HepG2 (cell line): Measurements from ENCODE around the gene SYMPK. TPM values are rescaled to one million over a fixed set of nuclear protein-coding genes. Genes with fewer than 3 reads are reported as not detected.

Experiments
- ATAC-seq: fragments of 200-7000 bp; cut with Tn5 transposase; 3 replicates; pipeline ENCODE4 v1.9.1; 2020; ENCODE audit warnings: mild to moderate bottlenecking, moderate library complexity
- BruUV-seq: library from RNA; stranded (reverse); fragments of 400-500 nt; replicated peaks from 2 replicates; lab custom pipeline; 2021; lab: Mats Ljungman, UMichigan
- CTCF ChIA-PET: fragments of 300-600 bp; formaldehyde crosslinking; extraction: SDS; loops from one replicate; lab custom pipeline; 2021; ENCODE audit warnings: low total read pairs, inconsistent platforms, low intra/inter-chr PET ratio; lab: Yijun Ruan, JAX
- POLR2A ChIA-PET: fragments of 350-600 bp; sonication (Branson Sonifier 250); formaldehyde crosslinking; loops from one replicate; lab custom pipeline; 2020; ENCODE audit warnings: antibody characterized with exemption, inconsistent platforms; lab: Yijun Ruan, JAX
- DNase-seq: peaks from one replicate; pipeline ENCODE4 v3.0.0-alpha.2; 2015; ENCODE audit warnings: low spot score
- FAIRE-seq: peaks from 3 replicates; lab custom pipeline; 2011; peaks lifted over from hg19 to GRCh38; lab: Jason Lieb, UNC
- H2AFZ ChIP-seq: one replicate; pipeline ENCODE4 v1.6.1; 2011; ENCODE audit warnings: low read length, inconsistent platforms
- H3K27ac ChIP-seq: fragments of 300-600 bp; 3 replicates; pipeline ENCODE4 v1.8.0; 2011; ENCODE audit warnings: mixed run types, mild to moderate bottlenecking, mixed read lengths, low read length, inconsistent platforms; ENCODE audit not compliant: insufficient read depth; ENCODE audit errors: extremely low read length
- H3K27me3 ChIP-seq, 2 experiments: fragments of 200-600 bp in 1 of 2; 2 replicates in 1 of 2; 3 replicates in 1 of 2; pipeline versions ENCODE4 v1.6.0 to v1.8.0; 2011; ENCODE audit warnings: low read length in 2 of 2, mild to moderate bottlenecking in 2 of 2, moderate library complexity in 2 of 2, inconsistent platforms in 1 of 2; ENCODE audit not compliant: insufficient read depth in 2 of 2, control insufficient read depth in 1 of 2
- H3K36me3 ChIP-seq, 2 experiments: fragments of 200-600 bp in 1 of 2; replicated peaks in 1 of 2; 2 replicates in 1 of 2; 3 replicates in 1 of 2; pipeline versions ENCODE4 v1.5.1 to v1.8.0; 2011; ENCODE audit warnings: low read length in 2 of 2, inconsistent platforms in 1 of 2; ENCODE audit not compliant: insufficient read depth in 2 of 2, control insufficient read depth in 1 of 2
- H3K4me1 ChIP-seq: 2 replicates; pipeline ENCODE4 v1.5.1; 2012; ENCODE audit warnings: low read length, inconsistent platforms; ENCODE audit not compliant: insufficient read depth
- H3K4me2 ChIP-seq: 2 replicates; pipeline ENCODE4 v1.6.0; 2011; ENCODE audit warnings: low read depth, low read length, inconsistent platforms
- H3K4me3 ChIP-seq, 3 experiments: fragments of 200-600 bp in 1 of 3; sonication (generic), shearing (Covaris generic) in 1 of 3; replicated peaks in 1 of 3; 2 replicates each; pipeline ENCODE4 v1.5.1; 2011 to 2016; ENCODE audit warnings: low read length in 3 of 3, inconsistent platforms in 2 of 3, low read depth in 2 of 3, mild to moderate bottlenecking in 2 of 3, control low read depth in 1 of 3, mixed read lengths in 1 of 3; ENCODE audit not compliant: insufficient read depth in 1 of 3
- H3K79me2 ChIP-seq: one replicate; pipeline ENCODE4 v1.6.1; 2011; ENCODE audit warnings: low read length, inconsistent platforms; ENCODE audit not compliant: insufficient read depth
- H3K9ac ChIP-seq: 2 replicates; pipeline ENCODE4 v1.6.0; 2011; ENCODE audit warnings: mild to moderate bottlenecking, low read depth, low read length, inconsistent platforms; ENCODE audit not compliant: insufficient read depth
- H3K9me3 ChIP-seq: 2 replicates; pipeline ENCODE4 v1.5.1; 2012; ENCODE audit warnings: mild to moderate bottlenecking, low read length
- H4K20me1 ChIP-seq: 2 replicates; pipeline ENCODE4 v1.6.0; 2011; ENCODE audit warnings: inconsistent platforms, mild to moderate bottlenecking, low read length, moderate library complexity; ENCODE audit not compliant: insufficient read depth
- ARID4A ChIP-seq: sonication (generic); formaldehyde crosslinking; IDR thresholded peaks from 2 replicates; pipeline ENCODE4 v1.5.0; 2020; ENCODE audit warnings: mild to moderate bottlenecking, missing genetic modification reagents, borderline replicate concordance
- FOXA3 ChIP-seq: IDR thresholded peaks from 2 replicates; pipeline ENCODE4 v1.6.1; 2016; ENCODE audit warnings: missing genetic modification reagents, missing compliant biosample characterization
- FOXC1 ChIP-seq: sonication (generic); formaldehyde crosslinking; IDR thresholded peaks from 2 replicates; pipeline ENCODE4 v1.8.0; 2022; ENCODE audit warnings: mild to moderate bottlenecking, missing genetic modification reagents, borderline replicate concordance
- NAIF1 ChIP-seq: sonication (generic); formaldehyde crosslinking; IDR thresholded peaks from 2 replicates; pipeline ENCODE4 v1.5.0; 2020; ENCODE audit warnings: mild to moderate bottlenecking, missing genetic modification reagents, borderline replicate concordance
- NCOA5 ChIP-seq: sonication (generic); formaldehyde crosslinking; IDR thresholded peaks from 2 replicates; pipeline ENCODE4 v1.4.0; 2020; ENCODE audit warnings: missing genetic modification reagents
- NFE2L2 ChIP-seq: fragments of 150-350 bp; IDR thresholded peaks from 2 replicates; pipeline ENCODE4 v1.6.1; 2014; ENCODE audit warnings: low read length
- TFAP4 ChIP-seq: sonication (generic); IDR thresholded peaks from 2 replicates; pipeline ENCODE4 v1.6.1; 2016; ENCODE audit warnings: low read depth, borderline replicate concordance
- ZMYM3 ChIP-seq: sonication (generic); formaldehyde crosslinking; IDR thresholded peaks from 2 replicates; pipeline ENCODE4 v1.5.1; 2020; ENCODE audit warnings: mild to moderate bottlenecking, missing genetic modification reagents
- WGBS: methylation state at CpG from one replicate; pipeline ENCODE4 v1.1.6; 2017; ENCODE audit warnings: low lambda C conversion rate; 5-methylcytosine and 5-hydroxymethylcytosine counted together
- in situ Hi-C: cut with HindIII; loops from 2 replicates; pipeline ENCODE4 v1.10.0; 2017; ENCODE audit warnings: low pct_unique_long_range_greater_than_20kb; ENCODE audit not compliant: extremely low pct_ligation_motif_present
- intact Hi-C: fragments of 100-400 bp; cut with micrococcal nuclease; formaldehyde crosslinking; loops from one replicate; pipeline ENCODE4 v1.10.0; 2022; ENCODE audit not compliant: unreplicated experiment
- polyA plus RNA-seq, 8 experiments: library from polyadenylated mRNA; depleted of rRNA in 3 of 8; stranded (reverse) in 7 of 8; unstranded in 1 of 8; fragments of >200 nt; fragmentation: Illumina TruSeq in 4 of 8; extraction: Trizol in 4 of 8; gene quantifications; 2 replicates each; pipeline versions ENCODE4 v1.2.1 to v1.2.3, GENCODE V29; 2011 to 2016; ENCODE audit warnings: low read depth in 4 of 8, missing spikeins in 1 of 8, mixed read lengths in 1 of 8; ENCODE audit not compliant: insufficient read depth in 1 of 8
- total RNA-seq, 5 experiments: library from RNA; depleted of rRNA; stranded (reverse); fragments of >200 nt; fragmentation: Illumina TruSeq; extraction: Trizol; gene quantifications; 2 replicates each; pipeline ENCODE4 v1.2.3, GENCODE V29; 2016; ENCODE audit warnings: low read depth in 1 of 5
- TF ChIP-seq, protein P1 (sequence below): IDR thresholded peaks from 2 replicates; pipeline ENCODE4 v1.4.0; 2020; ENCODE audit warnings: mild to moderate bottlenecking, missing genetic modification reagents

SYMPK gene
- total and polyA plus RNA-seq, 2 of the 13 experiments (the other 11 are each of a cell fraction or from before 2014, with no cell fraction given) = 21.9 to 55.7 TPM

- TF ChIP-seq ARID4A (no peak), FOXC1 (CRISPR knock-in tag) (0 out of 2 replicates have a peak, but pooled peaks have one; percentile 39)
- TF ChIP-seq, all 625 proteins: peak for 21
These were observed 81.5 kb downstream of the SYMPK start (continued) for GRCh38 chr19:45781214-45782161.

GRCh38 chr19:45780448-45781213 lies 82.3 kb downstream of the SYMPK start:
- Histone ChIP-seq H3K27ac (no peak overlapping the region), H2AFZ (no peak overlapping the region), H3K4me1 (peaks cover 35% of the 10 kb centered on the region), H3K4me3 (no peak overlapping the region; a peak in 1 of 6 replicates), H3K79me2 (no peaks in the 10 kb centered on the region), H3K9ac (no peak overlapping the region), H4K20me1 (peaks cover 4% of the 10 kb centered on the region; the same call in 1 of the 2 replicates), H3K27me3 (no peaks in the 10 kb centered on the region), H3K4me2 (peak overlapping the region; percentile 75; the same call in 1 of the 2 replicates), H3K9me3 (no peaks in the 10 kb centered on the region), H3K36me3 (peaks cover 3 to 4% of the 10 kb centered on the region in 2 experiments; a peak in 2 of 5 replicates)
- CTCF ChIA-PET = no interaction called here
- no TSS peak for BruUV-seq
- DNase-seq = peak; percentile 47
- POLR2A ChIA-PET = interaction anchor here (4.7 kb wide), 1 partner anchor 11 kb away, joined by 53 read pairs; the partner anchor contains the start of gene SIX5
- 33% methylated on average over 9 of the region's 13 CpGs for WGBS
- peak; percentile 18 for FAIRE-seq
- peak; percentile 8 for ATAC-seq
- intact Hi-C loops = no loop called here
- in situ Hi-C loops = no loop called here
- TF ChIP-seq, protein P1, sequence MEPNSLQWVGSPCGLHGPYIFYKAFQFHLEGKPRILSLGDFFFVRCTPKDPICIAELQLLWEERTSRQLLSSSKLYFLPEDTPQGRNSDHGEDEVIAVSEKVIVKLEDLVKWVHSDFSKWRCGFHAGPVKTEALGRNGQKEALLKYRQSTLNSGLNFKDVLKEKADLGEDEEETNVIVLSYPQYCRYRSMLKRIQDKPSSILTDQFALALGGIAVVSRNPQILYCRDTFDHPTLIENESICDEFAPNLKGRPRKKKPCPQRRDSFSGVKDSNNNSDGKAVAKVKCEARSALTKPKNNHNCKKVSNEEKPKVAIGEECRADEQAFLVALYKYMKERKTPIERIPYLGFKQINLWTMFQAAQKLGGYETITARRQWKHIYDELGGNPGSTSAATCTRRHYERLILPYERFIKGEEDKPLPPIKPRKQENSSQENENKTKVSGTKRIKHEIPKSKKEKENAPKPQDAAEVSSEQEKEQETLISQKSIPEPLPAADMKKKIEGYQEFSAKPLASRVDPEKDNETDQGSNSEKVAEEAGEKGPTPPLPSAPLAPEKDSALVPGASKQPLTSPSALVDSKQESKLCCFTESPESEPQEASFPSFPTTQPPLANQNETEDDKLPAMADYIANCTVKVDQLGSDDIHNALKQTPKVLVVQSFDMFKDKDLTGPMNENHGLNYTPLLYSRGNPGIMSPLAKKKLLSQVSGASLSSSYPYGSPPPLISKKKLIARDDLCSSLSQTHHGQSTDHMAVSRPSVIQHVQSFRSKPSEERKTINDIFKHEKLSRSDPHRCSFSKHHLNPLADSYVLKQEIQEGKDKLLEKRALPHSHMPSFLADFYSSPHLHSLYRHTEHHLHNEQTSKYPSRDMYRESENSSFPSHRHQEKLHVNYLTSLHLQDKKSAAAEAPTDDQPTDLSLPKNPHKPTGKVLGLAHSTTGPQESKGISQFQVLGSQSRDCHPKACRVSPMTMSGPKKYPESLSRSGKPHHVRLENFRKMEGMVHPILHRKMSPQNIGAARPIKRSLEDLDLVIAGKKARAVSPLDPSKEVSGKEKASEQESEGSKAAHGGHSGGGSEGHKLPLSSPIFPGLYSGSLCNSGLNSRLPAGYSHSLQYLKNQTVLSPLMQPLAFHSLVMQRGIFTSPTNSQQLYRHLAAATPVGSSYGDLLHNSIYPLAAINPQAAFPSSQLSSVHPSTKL (CRISPR knock-in tag) = 0 out of 2 replicates have a peak, but pooled peaks have one; percentile 18
- peak; percentile 78 for TF ChIP-seq ZMYM3 (CRISPR knock-in tag)
- TF ChIP-seq NCOA5 (CRISPR knock-in tag) = no peak
- peak; percentile 49; the same call in 1 of the 2 replicates for TF ChIP-seq TFAP4
- no peak for TF ChIP-seq NFE2L2
- TF ChIP-seq NAIF1 (CRISPR knock-in tag) = no peak
- TF ChIP-seq FOXA3 (CRISPR knock-in tag) = peak; percentile 69
